K562 (cell line): ENCODE results near the gene PTK6. TPM values are rescaled to one million over a fixed set of nuclear protein-coding genes. Genes with fewer than 3 reads are reported as not detected.

Experiments
- KLF6 ChIP-seq: fragments of 250-450 bp; sonication (Bioruptor Pico); IDR thresholded peaks from 2 replicates; pipeline ENCODE4 v1.4.0; 2020; ENCODE audit warnings: mild to moderate bottlenecking, moderate library complexity, borderline replicate concordance
- NR1H2 ChIP-seq: sonication (generic); formaldehyde crosslinking; IDR thresholded peaks from 2 replicates; pipeline ENCODE4 v1.4.0; 2020; ENCODE audit warnings: mild to moderate bottlenecking, missing genetic modification reagents
- SIN3A ChIP-seq, 2 experiments: fragments of 150-350 bp in 1 of 2; IDR thresholded peaks; 2 replicates each; pipeline ENCODE4 v1.6.1; 2011 to 2016; ENCODE audit warnings: borderline replicate concordance in 2 of 2, low read depth in 2 of 2, low read length in 2 of 2, mild to moderate bottlenecking in 2 of 2, moderate library complexity in 2 of 2; ENCODE audit not compliant: control insufficient read depth in 1 of 2
- ZBTB34 ChIP-seq: fragments of 250-450 bp; sonication (Bioruptor Pico); IDR thresholded peaks from 2 replicates; pipeline ENCODE4 v1.8.0; 2021; ENCODE audit warnings: mild to moderate bottlenecking, moderate library complexity
- ZNF3 ChIP-seq: fragments of 250-450 bp; sonication (Bioruptor Pico); IDR thresholded peaks from 2 replicates; pipeline ENCODE4 v1.5.0; 2021; ENCODE audit warnings: mild to moderate bottlenecking, moderate library complexity
- polyA plus RNA-seq, 8 experiments: library from polyadenylated mRNA; depleted of rRNA in 4 of 8; stranded (reverse) in 5 of 8; unstranded in 3 of 8; fragments of >200 nt; fragmentation: Nextera tagmentation in 2 of 8; fragmentation: Illumina TruSeq in 1 of 8; extraction: Ambion mirVana in 2 of 8; extraction: Trizol in 1 of 8; gene quantifications; 2 replicates each; pipeline versions ENCODE4 v1.2.1 to v1.2.3, GENCODE V29; 2011 to 2014; ENCODE audit warnings: inconsistent platforms in 1 of 8, missing spikeins in 1 of 8
- total RNA-seq, 7 experiments: library from RNA; depleted of rRNA in 6 of 7; stranded (reverse); fragments of >200 nt in 6 of 7; fragmentation: Illumina TruSeq in 2 of 7; extraction: Trizol in 2 of 7; gene quantifications; 2 replicates each; pipeline versions ENCODE4 v1.2.1 to v1.2.3, GENCODE V29; 2011 to 2021; ENCODE audit warnings: low replicate concordance in 1 of 7
- TF ChIP-seq, protein P1 (sequence below): fragments of 450-650 bp; conservative IDR thresholded peaks from 2 replicates; pipeline ENCODE4 v1.6.1; 2016; ENCODE audit warnings: missing genetic modification characterization, low read depth, mild to moderate bottlenecking, missing compliant biosample characterization, moderate library complexity

Gene PTK6
- total and polyA plus RNA-seq, 9 of the 15 experiments (the other 6 are each of a cell fraction or from before 2014, with no cell fraction given): 0.07 TPM; not detected in 8

DNA sequence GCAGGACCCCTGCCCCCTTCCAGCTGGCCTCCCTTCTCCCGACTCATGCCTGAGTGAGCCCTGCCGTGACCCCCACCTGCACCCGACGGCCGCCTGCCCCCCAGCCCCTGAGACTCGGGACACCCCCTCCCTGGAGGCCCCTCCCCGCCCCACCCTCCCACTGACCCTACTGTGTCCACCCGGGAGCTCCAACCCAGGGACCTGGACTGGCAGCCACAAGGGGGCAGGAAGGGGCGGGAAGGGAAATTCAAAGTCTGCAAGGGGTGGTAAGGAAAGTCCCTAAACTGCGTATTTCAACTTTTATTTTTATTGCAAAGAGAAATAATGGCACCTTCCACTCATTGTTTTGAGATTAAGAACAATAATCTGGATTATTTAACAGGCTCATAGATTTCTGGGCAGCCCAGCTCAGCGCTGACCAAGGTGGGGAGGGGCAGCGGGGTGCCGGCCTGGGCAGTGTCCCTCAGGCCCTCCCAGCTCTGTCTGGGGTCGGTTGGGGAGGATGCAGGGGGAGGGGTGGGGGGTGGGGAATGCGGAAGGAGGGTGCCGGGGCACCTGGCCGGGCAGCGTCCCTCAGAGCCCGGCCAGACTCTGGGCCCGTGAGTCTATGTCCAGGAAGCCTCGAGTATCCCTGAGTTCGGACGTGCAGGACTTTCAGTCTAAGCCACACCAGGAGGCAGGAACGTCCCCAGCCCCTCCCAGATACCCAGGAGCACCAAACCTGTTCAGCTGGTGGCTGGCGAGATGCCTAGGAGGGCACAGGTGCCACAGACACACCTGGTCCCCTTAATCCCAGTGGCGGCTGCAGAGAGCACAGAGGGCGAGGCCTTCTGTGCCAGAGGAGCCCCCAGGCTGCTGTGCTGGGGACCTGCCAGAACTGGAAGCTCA is 1.3 kb upstream of the PTK6 start (continued):
- TF ChIP-seq SIN3A (IDR thresholded peaks at IDR 0.05; ENCODE audit: borderline replicate concordance in 2 of 2, control insufficient read depth in 1 of 2, low read depth in 2 of 2, low read length in 2 of 2) (no peak), ZNF3 (CRISPR knock-in tag) (no peak), KLF6 (no peak), NR1H2 (CRISPR knock-in tag) (no peak), ZBTB34 (CRISPR knock-in tag) (no peak)
- TF ChIP-seq, protein P1, sequence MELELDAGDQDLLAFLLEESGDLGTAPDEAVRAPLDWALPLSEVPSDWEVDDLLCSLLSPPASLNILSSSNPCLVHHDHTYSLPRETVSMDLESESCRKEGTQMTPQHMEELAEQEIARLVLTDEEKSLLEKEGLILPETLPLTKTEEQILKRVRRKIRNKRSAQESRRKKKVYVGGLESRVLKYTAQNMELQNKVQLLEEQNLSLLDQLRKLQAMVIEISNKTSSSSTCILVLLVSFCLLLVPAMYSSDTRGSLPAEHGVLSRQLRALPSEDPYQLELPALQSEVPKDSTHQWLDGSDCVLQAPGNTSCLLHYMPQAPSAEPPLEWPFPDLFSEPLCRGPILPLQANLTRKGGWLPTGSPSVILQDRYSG (tag): no peak
